HG02938 (cell line): ENCODE results near the gene CPT1C.

Experiments
- ATAC-seq: cut with Tn5 transposase; IDR thresholded peaks from one replicate; pipeline ENCODE4 v1.9.1; 2021; ENCODE audit warnings: mild to moderate bottlenecking, moderate library complexity; ENCODE audit not compliant: unreplicated experiment

The CPT1C gene

DNA sequence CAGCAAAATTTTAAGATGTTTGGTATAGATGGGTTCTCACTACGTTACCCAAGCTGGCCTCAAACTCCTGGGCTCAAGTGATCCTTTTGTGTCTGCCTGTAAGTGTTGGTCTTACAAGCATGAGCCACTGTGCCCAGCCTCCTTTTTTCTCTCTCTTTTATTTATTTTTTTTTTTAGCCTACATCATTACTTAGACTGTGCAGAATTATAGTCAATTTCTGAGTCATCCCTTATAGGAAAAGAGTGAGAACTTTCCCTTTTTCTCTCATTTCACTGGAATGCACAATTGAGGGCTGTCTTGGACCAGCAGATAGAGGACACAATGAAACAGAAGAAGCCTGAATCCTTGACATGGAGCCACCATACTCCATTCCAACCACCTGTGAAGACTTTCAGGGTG lies 58.9 kb downstream of the CPT1C start:
- ATAC-seq, result no peak

DNA sequence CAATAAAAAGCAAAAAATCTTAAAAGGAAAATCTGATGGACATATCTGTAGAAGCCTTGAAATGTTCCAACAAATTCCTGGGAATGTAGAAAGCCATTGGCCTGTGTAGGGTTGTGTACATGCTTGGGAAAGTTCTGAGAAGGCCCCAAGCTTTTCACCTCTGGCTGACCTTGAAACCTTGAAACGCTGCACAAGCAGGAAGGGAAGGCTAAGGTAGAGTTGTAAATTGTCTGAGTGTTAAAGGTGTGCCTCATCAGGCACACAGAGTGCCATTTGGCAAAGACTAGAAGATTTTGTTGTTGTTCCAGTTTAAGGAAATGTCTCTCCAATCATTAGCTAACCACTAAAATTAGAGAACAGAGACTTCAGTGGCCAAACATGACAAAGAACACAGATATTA lies 61.8 kb downstream of the CPT1C start:
- ATAC-seq, result no peak

GRCh38 chr19:49755956-49756355 lies 65.0 kb downstream of the CPT1C start:
- ATAC-seq, result no peak

- no peak for ATAC-seq
Observed at GRCh38 chr19:49758292-49758691, 67.4 kb downstream of the CPT1C start.

GRCh38 chr19:49761249-49761624 lies 70.3 kb downstream of the CPT1C start:
- no peak for ATAC-seq

DNA sequence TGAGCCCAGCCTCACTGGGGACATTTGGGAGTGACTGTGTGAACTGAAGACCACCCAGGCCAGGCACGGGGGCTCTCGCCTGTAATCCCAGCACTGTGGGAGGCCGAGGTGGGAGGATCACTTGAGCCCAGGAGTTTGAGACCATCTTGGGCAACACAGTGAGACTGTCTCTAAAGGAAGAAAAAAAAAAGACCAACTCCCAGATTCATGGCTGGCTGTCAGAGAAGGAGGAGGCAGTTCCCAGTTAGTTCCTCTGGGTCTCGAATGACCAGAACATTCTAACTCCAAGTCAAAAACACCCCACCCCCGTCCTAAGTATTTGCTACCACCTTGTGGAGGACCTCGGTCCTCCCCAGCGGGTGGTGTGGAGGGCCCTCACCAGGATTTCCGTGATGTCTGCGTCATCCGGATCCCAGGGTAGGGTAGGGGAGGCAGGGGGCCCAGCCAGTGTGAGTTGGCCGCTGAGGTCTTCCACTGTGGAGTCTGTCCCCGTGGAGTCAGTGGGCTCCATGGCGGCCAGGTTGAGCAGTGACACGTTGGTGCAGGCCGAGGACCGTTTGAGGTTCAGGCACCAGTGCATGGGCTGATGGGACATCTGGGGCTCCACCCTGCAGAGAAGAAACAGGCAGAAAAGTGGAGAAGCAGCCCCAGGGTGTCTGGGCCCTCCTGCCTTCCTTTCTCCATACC lies 70.9 kb downstream of the CPT1C start:
- no peak for ATAC-seq

DNA sequence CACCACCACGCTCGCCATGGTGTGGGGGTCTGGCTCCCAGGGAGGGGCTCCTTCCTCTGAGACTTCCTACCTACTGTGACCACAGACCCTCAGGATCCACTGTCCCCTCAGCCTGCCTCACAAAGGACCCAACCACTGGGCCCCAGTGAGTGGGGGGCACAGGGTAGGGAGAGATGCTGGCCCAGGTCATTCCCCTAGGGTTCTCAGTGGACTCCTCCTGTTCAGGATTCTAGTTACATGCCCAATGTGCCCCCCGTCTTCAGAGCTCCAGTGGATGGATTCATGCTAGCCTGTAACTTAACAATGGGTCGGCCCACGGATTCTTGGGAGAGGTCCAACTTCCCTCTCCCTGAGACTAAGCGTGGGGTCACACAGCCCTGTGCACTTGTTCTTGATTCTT lies 72.3 kb downstream of the CPT1C start, which contains the start of gene TSKS:
Gene TSKS, minus strand, starts transcription at position 77 of the 400 bp plus-strand sequence. Its CDS starts 59 bp downstream, at position 18.
- no peak for ATAC-seq
